Stimulated activated CD4-positive, alpha-beta T cell treated with anti-CD3 and anti-CD28 coated beads, TNF-alpha, amount 100 ng/mL, for 4 hours (primary cell): ENCODE results near the gene EXOC3L1.

ENCODE experiments used
- DNase-seq, 3 experiments: peaks; one replicate each; pipeline ENCODE4 v3.0.0-alpha.2; 2020; ENCODE audit warnings: low read depth in 3 of 3

Gene EXOC3L1

GRCh38 chr16:67148221-67148620 is 41.7 kb downstream of the EXOC3L1 start:
- no peak for DNase-seq

- DNase-seq = no peak
Measured at GRCh38 chr16:67147437-67148140, 42.3 kb downstream of the EXOC3L1 start.

GRCh38 chr16:67146523-67147357 is 43.2 kb downstream of the EXOC3L1 start:
- no peak for DNase-seq

GRCh38 chr16:67145746-67146145 is 44.2 kb downstream of the EXOC3L1 start:
- no peak for DNase-seq

- no peak for DNase-seq
Measured at GRCh38 chr16:67144943-67145342, 45.0 kb downstream of the EXOC3L1 start.

- no peak for DNase-seq
Measured at GRCh38 chr16:67142342-67142741, 47.6 kb downstream of the EXOC3L1 start.

GRCh38 chr16:67141391-67141790 is 48.5 kb downstream of the EXOC3L1 start:
- no peak for DNase-seq

- no peak for DNase-seq
Measured at GRCh38 chr16:67137605-67138004, 52.3 kb downstream of the EXOC3L1 start.
